EH (cell line): ENCODE measurements around the gene IL20RB.

Source experiments
- DNase-seq: peaks from one replicate; pipeline ENCODE4 v3.0.0-alpha.2; 2015; ENCODE audit warnings: low read depth

The IL20RB gene

GRCh38 chr3:136957751-136958288, at the start of gene IL20RB:
TSS of gene IL20RB (plus strand) at chr3:136957983. CDS start at chr3:136958114, 131 bp downstream.
- peak; percentile 75 for DNase-seq

DNA sequence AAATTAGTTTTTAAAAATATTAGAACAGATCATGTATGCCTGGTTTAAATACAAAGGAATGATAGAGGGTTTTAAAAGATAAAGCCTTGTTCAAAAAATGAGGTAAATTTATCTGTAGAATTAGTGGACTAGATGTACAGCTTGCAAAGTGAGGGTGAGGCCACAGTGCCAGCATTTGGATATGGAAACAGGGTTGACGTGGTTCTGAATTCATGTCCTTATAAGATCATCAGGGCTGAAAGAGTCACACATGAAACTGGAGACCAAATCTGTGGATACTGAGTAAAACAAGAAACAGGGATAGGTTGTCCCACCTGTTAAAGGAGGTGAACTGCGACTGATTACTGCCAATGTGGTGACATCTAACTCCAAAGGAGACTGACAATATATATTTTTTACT, 49.5 kb upstream of the IL20RB start:
- DNase-seq, result no peak

DNA sequence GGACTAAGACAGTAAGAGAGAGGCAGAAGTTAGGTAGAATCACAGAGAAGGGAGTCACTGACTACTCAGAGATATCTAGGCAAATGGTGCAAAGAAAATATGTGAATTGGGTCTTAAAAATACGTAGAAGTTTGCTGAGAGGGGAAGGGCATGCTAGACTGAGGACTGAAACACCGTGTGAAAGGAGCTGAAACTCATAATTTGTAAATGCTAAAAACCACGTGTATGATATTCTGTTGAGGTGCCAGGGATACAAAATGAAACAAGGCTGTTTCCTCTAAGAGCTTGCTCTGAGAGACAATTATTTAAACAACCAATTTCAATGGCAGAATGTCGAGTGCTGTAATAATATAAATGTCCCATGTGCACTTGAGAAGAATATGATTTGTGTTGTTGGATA, 48.6 kb upstream of the IL20RB start:
- DNase-seq, result no peak

DNA sequence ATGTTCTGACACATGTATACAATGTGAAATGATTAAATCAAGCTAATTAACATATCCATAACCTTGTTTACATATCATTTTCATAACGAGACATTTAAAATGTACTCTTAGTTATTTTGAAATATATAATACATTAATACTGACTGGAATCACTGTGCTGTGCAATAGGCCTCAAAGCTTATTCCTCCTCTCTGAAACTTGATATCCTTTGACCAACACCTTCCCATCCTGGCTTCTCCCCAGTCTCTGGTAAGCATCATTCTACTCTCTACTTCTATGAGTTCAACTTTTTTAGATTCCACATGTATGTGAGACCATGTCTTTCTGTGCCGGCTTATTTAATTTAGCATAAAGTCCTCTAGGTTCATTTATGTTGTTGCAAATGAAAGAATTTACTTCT, 47.1 kb upstream of the IL20RB start:
- no peak for DNase-seq

DNA sequence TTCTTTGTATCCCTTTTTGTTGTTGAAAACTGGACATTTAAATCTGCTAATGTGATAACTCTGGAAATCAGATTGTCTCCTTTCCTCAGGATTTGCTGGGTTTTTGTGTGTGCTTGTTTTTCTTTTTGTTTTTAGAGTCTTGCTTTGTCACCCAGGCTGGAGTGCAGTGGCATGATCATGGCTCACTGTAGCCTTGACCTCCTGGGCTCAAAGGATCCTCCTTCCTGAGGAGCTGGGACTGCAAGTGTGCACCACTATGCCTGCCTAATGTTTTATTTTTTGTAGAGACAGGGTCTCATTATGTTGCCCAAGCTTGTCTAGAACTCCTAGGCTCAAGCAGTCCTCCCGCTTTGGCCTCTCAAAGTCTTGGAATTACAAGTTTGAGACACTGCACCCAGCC, 44.6 kb upstream of the IL20RB start:
- no peak for DNase-seq

- no peak for DNase-seq
Measured at GRCh38 chr3:136914739-136915138, 43.0 kb upstream of the IL20RB start.

DNA sequence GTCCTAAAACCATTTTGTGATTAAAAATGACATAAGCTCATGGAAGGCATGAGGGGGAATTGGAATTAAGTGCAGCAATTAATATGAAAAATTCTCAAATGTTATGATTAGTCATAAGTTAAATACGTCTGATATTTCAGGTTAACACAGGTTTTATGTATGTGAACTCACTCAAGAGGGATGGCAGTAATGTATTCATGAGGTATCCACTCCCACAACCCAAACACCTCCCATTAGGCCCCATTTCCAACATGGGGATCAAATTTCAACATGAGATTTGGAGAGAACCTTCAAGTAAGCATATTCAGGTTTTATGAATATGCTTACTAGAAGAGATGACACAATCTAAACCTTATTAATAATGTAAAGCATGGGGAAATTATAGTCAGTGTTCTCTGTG, 41.6 kb upstream of the IL20RB start:
- DNase-seq, result no peak

GRCh38 chr3:136919799-136920580, 37.8 kb upstream of the IL20RB start:
- DNase-seq, result peak; percentile 23

- no peak for DNase-seq
Measured at GRCh38 chr3:136920904-136921611, 36.7 kb upstream of the IL20RB start.

- DNase-seq, result no peak
Measured at GRCh38 chr3:136925425-136926190, 32.2 kb upstream of the IL20RB start.

GRCh38 chr3:136928240-136928639, 29.5 kb upstream of the IL20RB start:
- no peak for DNase-seq

DNA sequence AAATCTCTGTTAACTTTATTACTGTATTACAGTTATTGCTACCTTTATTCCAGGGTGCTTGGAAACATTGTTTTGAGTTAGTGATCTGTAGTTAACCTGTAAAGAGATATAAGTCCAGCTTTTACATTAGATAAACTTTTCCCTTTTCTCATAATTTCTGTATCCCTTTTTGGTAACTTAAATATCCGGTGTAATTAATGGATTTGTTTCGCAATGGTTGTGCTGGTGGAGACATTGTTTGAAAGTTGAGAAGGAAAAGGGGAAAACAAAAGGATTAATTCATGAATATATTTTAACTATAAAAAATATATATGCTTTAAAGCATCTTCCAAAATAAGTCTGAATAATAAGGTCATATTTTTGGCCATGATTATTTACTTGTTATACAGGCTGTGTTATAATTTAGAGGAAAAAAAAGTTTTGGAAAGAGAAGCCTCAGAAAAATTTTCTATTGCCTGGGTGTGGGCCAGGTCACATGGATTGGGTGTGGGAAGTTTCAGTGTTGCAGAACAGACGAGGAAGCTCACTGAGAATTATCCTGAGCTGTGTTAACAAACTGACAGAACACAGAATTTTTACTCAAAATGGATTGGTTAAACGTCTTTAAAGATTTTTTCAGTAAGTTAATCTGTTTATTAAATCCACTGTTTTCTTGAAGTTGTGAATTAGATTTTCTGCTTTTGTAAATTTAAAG, 27.7 kb upstream of the IL20RB start:
- peak; percentile 18 for DNase-seq

DNA sequence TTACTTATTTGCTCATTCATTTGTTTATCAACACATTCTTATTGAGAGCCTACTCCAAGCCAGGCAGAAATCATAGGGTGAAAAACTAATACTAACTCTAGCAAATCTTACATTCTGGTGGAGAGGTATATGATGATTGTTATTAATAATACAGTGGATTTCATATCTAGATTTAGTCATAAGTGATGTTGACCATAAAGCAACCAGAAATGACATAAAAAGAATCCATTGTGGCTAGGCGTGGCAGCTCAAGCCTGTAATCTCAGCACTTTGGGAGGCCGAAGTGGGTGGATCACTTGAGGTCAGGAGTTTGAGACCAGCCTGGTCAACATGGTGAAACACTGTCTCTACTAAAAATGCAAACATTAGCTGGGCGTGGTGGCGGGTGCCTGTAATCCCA, 26.2 kb upstream of the IL20RB start:
- DNase-seq, result no peak

- DNase-seq, result no peak
Measured at GRCh38 chr3:136932523-136932922, 25.3 kb upstream of the IL20RB start.

DNA sequence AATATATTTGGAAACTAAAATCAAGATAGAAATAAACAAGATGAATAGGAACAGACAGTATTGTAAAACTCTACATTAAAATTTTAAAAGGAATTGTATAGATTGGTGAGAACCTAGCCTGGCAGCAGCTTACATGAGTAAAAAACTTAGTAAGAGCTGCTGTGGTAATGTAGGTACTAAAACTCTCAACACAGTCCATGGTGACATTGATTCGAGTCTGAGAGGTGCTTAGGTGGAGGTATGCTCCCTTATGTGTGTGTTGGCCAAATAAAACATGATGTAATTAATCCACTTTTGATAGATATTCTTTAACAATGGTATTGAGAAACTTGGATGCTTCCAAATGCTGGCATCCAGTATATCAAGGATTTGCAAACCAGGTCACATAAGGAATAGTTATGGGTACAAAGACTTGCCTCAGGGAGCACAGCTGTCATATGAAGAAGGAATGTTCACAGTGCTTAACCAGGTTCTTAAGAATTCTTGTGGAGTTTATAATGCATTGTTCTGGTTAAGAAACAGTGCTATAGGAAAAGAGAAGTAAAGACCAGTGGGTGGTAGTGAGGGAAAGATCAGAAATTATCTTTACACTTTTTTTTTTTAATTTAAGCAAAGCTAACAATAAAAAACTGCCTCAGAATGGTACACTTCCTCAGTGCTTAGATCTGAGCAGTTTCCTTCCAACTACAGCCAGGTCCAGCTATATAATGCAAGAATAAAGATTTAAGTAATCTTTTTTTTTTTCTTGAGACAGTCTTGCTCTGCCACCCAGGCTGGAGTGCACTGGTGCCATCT, 24.6 kb upstream of the IL20RB start:
- no peak for DNase-seq

DNA sequence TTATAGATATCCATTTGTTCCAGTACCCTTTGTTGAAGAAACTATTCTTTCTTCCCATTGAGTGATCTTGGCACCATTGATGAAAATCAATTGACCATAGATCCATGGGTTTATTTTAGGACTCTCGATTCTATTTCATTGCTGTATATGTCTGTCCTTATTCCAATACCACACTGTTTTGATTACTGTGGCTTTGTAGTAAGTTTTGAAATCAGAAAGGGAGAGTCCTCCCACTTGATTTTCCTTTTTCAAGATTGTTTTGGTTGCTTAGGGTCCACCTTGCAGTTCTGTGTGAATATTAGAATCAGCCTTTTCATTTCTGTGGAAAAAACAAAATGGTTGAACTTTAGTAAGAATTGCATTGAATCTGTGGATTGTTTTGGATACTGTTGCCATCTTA, 20.6 kb upstream of the IL20RB start:
- no peak for DNase-seq

DNA sequence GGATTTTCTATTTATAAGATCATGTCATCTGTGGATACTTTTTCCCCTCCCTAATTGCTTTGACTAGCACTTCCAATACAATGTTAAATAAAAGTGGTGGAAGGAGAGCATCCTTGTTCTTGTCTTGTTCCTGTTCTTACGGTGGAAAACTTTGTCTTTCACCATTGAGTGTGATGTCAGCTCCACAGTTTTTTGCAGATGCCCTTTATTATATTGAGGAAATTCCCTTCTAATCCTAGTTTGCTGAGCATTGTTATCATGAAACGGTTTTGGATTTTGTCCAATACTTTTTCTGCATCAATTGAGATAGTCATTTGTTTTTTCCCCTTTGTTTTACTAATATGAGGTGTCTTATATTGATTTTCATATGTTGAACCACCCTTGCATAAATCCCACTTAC, 19.9 kb upstream of the IL20RB start:
- no peak for DNase-seq

DNA sequence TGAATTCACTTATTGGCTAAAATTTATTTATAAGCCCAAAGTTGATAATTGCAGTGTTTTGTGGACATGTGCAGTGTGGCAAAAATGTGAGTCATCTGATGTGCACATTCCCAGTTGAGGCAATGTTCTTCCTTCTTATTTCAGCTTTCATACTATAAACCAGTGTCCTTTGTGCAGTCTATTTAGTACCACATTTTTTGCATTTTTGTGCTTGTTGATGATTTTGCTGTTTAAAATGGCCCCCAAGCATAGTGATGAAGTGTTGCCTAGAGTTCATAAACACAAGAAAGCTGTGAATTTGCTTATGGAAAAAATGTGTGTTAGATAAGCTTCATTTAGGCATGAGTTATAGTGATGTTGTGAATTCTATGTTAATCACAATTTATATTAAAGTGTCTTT, 19.4 kb upstream of the IL20RB start:
- DNase-seq, result peak; percentile 78

GRCh38 chr3:136939489-136939888, 18.3 kb upstream of the IL20RB start:
- DNase-seq, result no peak

- no peak for DNase-seq
Measured at GRCh38 chr3:136942803-136943202, 15.0 kb upstream of the IL20RB start.

GRCh38 chr3:136943436-136943835, 14.3 kb upstream of the IL20RB start:
- no peak for DNase-seq
